K562 (cell line): ENCODE data around the gene GGNBP2. TPM values are rescaled to one million over a fixed set of nuclear protein-coding genes. Genes with fewer than 3 reads are reported as not detected.
A peak's percentile ranks its signal among the peaks of the same experiment; 100 is the strongest.

Experiments used
- ARID2 ChIP-seq: fragments of 450-650 bp; IDR thresholded peaks from 2 replicates; pipeline ENCODE4 v1.6.1; 2017; ENCODE audit warnings: antibody characterized with exemption, mild to moderate bottlenecking
- BCLAF1 ChIP-seq, 2 experiments: fragments of 450-650 bp in 1 of 2; IDR thresholded peaks; 2 replicates each; pipeline ENCODE4 v1.6.1; 2011 to 2017; ENCODE audit warnings: low read depth in 2 of 2, antibody characterized with exemption in 1 of 2, borderline replicate concordance in 1 of 2, low read length in 1 of 2, mild to moderate bottlenecking in 1 of 2, mixed read lengths in 1 of 2; ENCODE audit not compliant: control insufficient read depth in 1 of 2
- BDP1 ChIP-seq: IDR thresholded peaks from 3 replicates; pipeline ENCODE4 v1.6.1; 2011; ENCODE audit not compliant: insufficient read length, insufficient read depth
- BHLHE40 ChIP-seq: IDR thresholded peaks from 2 replicates; pipeline ENCODE4 v1.6.1; 2011; ENCODE audit warnings: low read length, improper control_type of control experiment
- CREBBP ChIP-seq: IDR thresholded peaks from one replicate; pipeline ENCODE4 v1.6.1; 2012; ENCODE audit warnings: low read depth, mild to moderate bottlenecking, control low read depth, inconsistent platforms, low read length
- ERF ChIP-seq: fragments of 450-650 bp; formaldehyde crosslinking; IDR thresholded peaks from 2 replicates; pipeline ENCODE4 v1.4.0; 2020; ENCODE audit warnings: mild to moderate bottlenecking, mixed read lengths
- FOXJ2 ChIP-seq: fragments of 200-800 bp; sonication (Bioruptor generic); IDR thresholded peaks from 2 replicates; pipeline ENCODE4 v1.6.1; 2016; ENCODE audit warnings: missing genetic modification characterization, missing compliant biosample characterization
- IRF1 ChIP-seq: sonication (generic); formaldehyde crosslinking; IDR thresholded peaks from 2 replicates; pipeline ENCODE4 v1.8.0; 2022; ENCODE audit warnings: missing genetic modification reagents, mild to moderate bottlenecking, borderline replicate concordance
- MLLT1 ChIP-seq, 2 experiments: fragments of 450-650 bp; IDR thresholded peaks; 2 replicates each; pipeline ENCODE4 v1.6.1; 2016
- NCOA4 ChIP-seq: fragments of 450-650 bp; IDR thresholded peaks from 2 replicates; pipeline ENCODE4 v1.6.1; 2018; ENCODE audit warnings: mild to moderate bottlenecking; ENCODE audit not compliant: partially characterized antibody
- PHB2 ChIP-seq: fragments of 450-650 bp; IDR thresholded peaks from 2 replicates; pipeline ENCODE4 v1.6.1; 2017; ENCODE audit warnings: low read depth
- SIN3A ChIP-seq, 2 experiments: fragments of 150-350 bp in 1 of 2; IDR thresholded peaks; 2 replicates each; pipeline ENCODE4 v1.6.1; 2011 to 2016; ENCODE audit warnings: borderline replicate concordance in 2 of 2, low read depth in 2 of 2, low read length in 2 of 2, mild to moderate bottlenecking in 2 of 2, moderate library complexity in 2 of 2; ENCODE audit not compliant: control insufficient read depth in 1 of 2
- SRSF7 ChIP-seq: fragments of 200-400 bp; formaldehyde crosslinking; optimal IDR thresholded peaks from 2 replicates; pipeline ENCODE3; 2017; ENCODE audit warnings: mild to moderate bottlenecking, low read depth, low read length
- TEAD4 ChIP-seq, 2 experiments: sonication (generic) in 1 of 2; formaldehyde crosslinking in 1 of 2; IDR thresholded peaks; 2 replicates each; pipeline versions ENCODE4 v1.6.1 to v1.8.0; 2012 to 2022; ENCODE audit warnings: borderline replicate concordance in 1 of 2, inconsistent platforms in 1 of 2, low read length in 1 of 2, mild to moderate bottlenecking in 1 of 2, missing genetic modification reagents in 1 of 2
- U2AF2 ChIP-seq: fragments of 200-400 bp; formaldehyde crosslinking; optimal IDR thresholded peaks from 2 replicates; pipeline ENCODE3; 2017; ENCODE audit warnings: low read depth, mild to moderate bottlenecking, low read length
- ZNF24 ChIP-seq: fragments of 450-650 bp; IDR thresholded peaks from 2 replicates; pipeline ENCODE4 v1.6.1; 2016
- ZNF518B ChIP-seq: fragments of 250-450 bp; sonication (Bioruptor Pico); IDR thresholded peaks from 2 replicates; pipeline ENCODE4 v1.5.0; 2021; ENCODE audit warnings: mild to moderate bottlenecking, moderate library complexity
- ZNF584 ChIP-seq: fragments of 200-800 bp; sonication (Bioruptor generic); IDR thresholded peaks from 2 replicates; pipeline ENCODE4 v1.6.1; 2016; ENCODE audit warnings: low read depth, mild to moderate bottlenecking, missing genetic modification characterization, missing compliant biosample characterization
- ZNF76 ChIP-seq: fragments of 250-450 bp; sonication (Bioruptor Pico); IDR thresholded peaks from 2 replicates; pipeline ENCODE4 v1.4.0; 2020; ENCODE audit warnings: mild to moderate bottlenecking, moderate library complexity, borderline replicate concordance
- polyA plus RNA-seq, 8 experiments: library from polyadenylated mRNA; depleted of rRNA in 4 of 8; stranded (reverse) in 5 of 8; unstranded in 3 of 8; fragments of >200 nt; fragmentation: Nextera tagmentation in 2 of 8; fragmentation: Illumina TruSeq in 1 of 8; extraction: Ambion mirVana in 2 of 8; extraction: Trizol in 1 of 8; gene quantifications; 2 replicates each; pipeline versions ENCODE4 v1.2.1 to v1.2.3, GENCODE V29; 2011 to 2014; ENCODE audit warnings: inconsistent platforms in 1 of 8, missing spikeins in 1 of 8
- total RNA-seq, 7 experiments: library from RNA; depleted of rRNA in 6 of 7; stranded (reverse); fragments of >200 nt in 6 of 7; fragmentation: Illumina TruSeq in 2 of 7; extraction: Trizol in 2 of 7; gene quantifications; 2 replicates each; pipeline versions ENCODE4 v1.2.1 to v1.2.3, GENCODE V29; 2011 to 2021; ENCODE audit warnings: low replicate concordance in 1 of 7

The GGNBP2 gene
- total and polyA plus RNA-seq, 9 of the 15 experiments (the other 6 are each of a cell fraction or from before 2014, with no cell fraction given), result 35.7 to 96.6 (median 64.1) TPM

GRCh38 chr17:36590082-36590481 is 45.4 kb downstream of the GGNBP2 start (continued):
- no peak for TF ChIP-seq ZNF76 (CRISPR knock-in tag)
- TF ChIP-seq CREBBP, result no peak
- peak; percentile 69 for TF ChIP-seq BHLHE40
- TF ChIP-seq ZNF584, result no peak
- TF ChIP-seq ZNF518B, result no peak
- no peak for TF ChIP-seq ZNF24
- TF ChIP-seq NCOA4, result no peak
- TF ChIP-seq BDP1, result no peak
- TF ChIP-seq IRF1 (CRISPR knock-in tag), result no peak
- 0 out of 4 replicates have a peak, but pooled peaks of 1 of the 2 experiments have one; percentile 18 for TF ChIP-seq MLLT1 (IDR thresholded peaks at IDR 0.05)
- no peak for TF ChIP-seq ARID2
- TF ChIP-seq ERF (CRISPR knock-in tag), result no peak
- TF ChIP-seq TEAD4 (IDR thresholded peaks at IDR 0.05; ENCODE audit: low read length), result peak; percentile 71
- no peak for TF ChIP-seq TEAD4 (CRISPR knock-in tag; IDR thresholded peaks at IDR 0.05; ENCODE audit: borderline replicate concordance)
- no peak for TF ChIP-seq FOXJ2
- TF ChIP-seq BCLAF1 (IDR thresholded peaks at IDR 0.05; ENCODE audit: borderline replicate concordance in 1 of 2, control insufficient read depth in 1 of 2, low read depth in 2 of 2, low read length in 1 of 2), result no peak
- TF ChIP-seq PHB2, result no peak
- peak; percentile 60 to 87; a peak in 1 of 4 replicates for TF ChIP-seq SIN3A (IDR thresholded peaks at IDR 0.05; ENCODE audit: borderline replicate concordance in 2 of 2, control insufficient read depth in 1 of 2, low read depth in 2 of 2, low read length in 2 of 2)
- TF ChIP-seq SRSF7, result no peak
- no peak for TF ChIP-seq U2AF2
